Large intestine (tissue), 3 donors: Measurements from ENCODE around the gene HAUS6. TPM values are rescaled to one million over a fixed set of nuclear protein-coding genes. Genes with fewer than 3 reads are reported as not detected.
"Not testable (repeated sequence)": the region's sequence is repeated elsewhere in the genome, so short reads cannot be mapped to it uniquely, and the experiment has no call there.

ENCODE experiments used
- DNase-seq, 2 donors: peaks; one replicate each; pipeline versions ENCODE4 v3.0.0 to v3.0.0-alpha.2; 2013
- H3K27ac ChIP-seq: one replicate; pipeline ENCODE4 v1.5.1; 2013; ENCODE audit warnings: low read length
- H3K27me3 ChIP-seq: 2 replicates; pipeline ENCODE4 v1.6.1; 2013; ENCODE audit warnings: low read length; ENCODE audit not compliant: control insufficient read depth, insufficient read depth
- H3K36me3 ChIP-seq: 2 replicates; pipeline ENCODE4 v1.6.1; 2013; ENCODE audit warnings: low read length; ENCODE audit not compliant: control insufficient read depth, insufficient read depth
- H3K4me1 ChIP-seq: one replicate; pipeline ENCODE4 v1.6.1; 2013; ENCODE audit warnings: low read length; ENCODE audit not compliant: control insufficient read depth, insufficient read depth
- H3K4me3 ChIP-seq: one replicate; pipeline ENCODE4 v1.5.1; 2013; ENCODE audit warnings: low read length
- H3K9me3 ChIP-seq: one replicate; pipeline ENCODE4 v1.6.1; 2013; ENCODE audit warnings: mild to moderate bottlenecking, low read depth, low read length, moderate library complexity; ENCODE audit not compliant: control insufficient read depth
- WGBS: methylation state at CpG from one replicate; pipeline ENCODE4 v1.1.5; 2013; ENCODE audit warnings: low lambda C conversion rate; ENCODE audit not compliant: insufficient coverage; 5-methylcytosine and 5-hydroxymethylcytosine counted together
- polyA plus RNA-seq: library from polyadenylated mRNA; unstranded; fragments of 120-200 nt; gene quantifications from one replicate; pipeline ENCODE4 v1.2.1, GENCODE V29; 2013

Gene HAUS6
- polyA plus RNA-seq, 1 donor = 10.5 TPM

- no peak for DNase-seq
- Histone ChIP-seq H3K27me3 (no peaks in the 10 kb centered on the region), H3K4me3 (no peak overlapping the region), H3K9me3 (peaks cover 3% of the 10 kb centered on the region), H3K36me3 (peaks cover 4% of the 10 kb centered on the region), H3K4me1 (no peaks in the 10 kb centered on the region), H3K27ac (no peak overlapping the region)
- WGBS = no CpG with 5 or more reads among the region's 8 CpGs
Measured at GRCh38 chr9:19101203-19101602, 1.5 kb downstream of the HAUS6 start.

- not testable (repeated sequence) for H3K27me3 ChIP-seq, H3K9me3 ChIP-seq, H3K4me1 ChIP-seq, H3K4me3 ChIP-seq, DNase-seq, H3K27ac ChIP-seq
- peaks cover 25% of the 10 kb centered on the region for H3K36me3 ChIP-seq
Measured at GRCh38 chr9:19097431-19097830, 5.3 kb downstream of the HAUS6 start.

GRCh38 chr9:19087106-19088000, 15.4 kb downstream of the HAUS6 start:
- H3K36me3 ChIP-seq = peaks cover 37% of the 10 kb centered on the region
- peak; percentile 58 to 69 for DNase-seq
- H3K27ac ChIP-seq = peak overlapping the region; percentile 71
- H3K4me3 ChIP-seq = no peak overlapping the region
- no peaks in the 10 kb centered on the region for H3K9me3 ChIP-seq
- H3K27me3 ChIP-seq = no peaks in the 10 kb centered on the region
- WGBS = 100% methylated on average over 1 of the region's 6 CpGs
- H3K4me1 ChIP-seq = no peaks in the 10 kb centered on the region

GRCh38 chr9:19085295-19085694, 17.4 kb downstream of the HAUS6 start:
- Histone ChIP-seq H3K27me3 (no peaks in the 10 kb centered on the region), H3K4me1 (no peaks in the 10 kb centered on the region), H3K9me3 (no peaks in the 10 kb centered on the region), H3K27ac (no peak overlapping the region), H3K36me3 (peaks cover 29% of the 10 kb centered on the region), H3K4me3 (no peak overlapping the region)
- WGBS = no CpG with 5 or more reads among the region's 2 CpGs
- DNase-seq = peak in 1 of 2 donors; percentile 11

GRCh38 chr9:19074836-19075235, 27.9 kb downstream of the HAUS6 start:
- no peaks in the 10 kb centered on the region for H3K27me3 ChIP-seq
- WGBS = 100% methylated on average over 1 of the region's 1 CpG
- no peak overlapping the region for H3K4me3 ChIP-seq
- H3K27ac ChIP-seq = no peak overlapping the region
- H3K9me3 ChIP-seq = no peaks in the 10 kb centered on the region
- peaks cover 36% of the 10 kb centered on the region for H3K36me3 ChIP-seq
- H3K4me1 ChIP-seq = no peaks in the 10 kb centered on the region
- DNase-seq = no peak

GRCh38 chr9:19074229-19074628, 28.5 kb downstream of the HAUS6 start:
- no CpG with 5 or more reads among the region's 2 CpGs for WGBS
- H3K27me3 ChIP-seq = no peaks in the 10 kb centered on the region
- no peak for DNase-seq
- H3K9me3 ChIP-seq = no peaks in the 10 kb centered on the region
- H3K36me3 ChIP-seq = peaks cover 41% of the 10 kb centered on the region
- H3K4me3 ChIP-seq = no peak overlapping the region
- no peaks in the 10 kb centered on the region for H3K4me1 ChIP-seq
- no peak overlapping the region for H3K27ac ChIP-seq

GRCh38 chr9:19057033-19057432, 45.7 kb downstream of the HAUS6 start:
- H3K4me1 ChIP-seq = no peaks in the 10 kb centered on the region
- peaks cover 34% of the 10 kb centered on the region for H3K36me3 ChIP-seq
- H3K4me3 ChIP-seq = no peak overlapping the region
- no peak overlapping the region for H3K27ac ChIP-seq
- DNase-seq = no peak
- no peaks in the 10 kb centered on the region for H3K27me3 ChIP-seq
- H3K9me3 ChIP-seq = no peaks in the 10 kb centered on the region

- H3K4me3 ChIP-seq = peak overlapping the region; percentile 88
- H3K9me3 ChIP-seq = no peaks in the 10 kb centered on the region
- H3K36me3 ChIP-seq = no peaks in the 10 kb centered on the region
- peak in 1 of 2 donors; percentile 27 for DNase-seq
- peak overlapping the region; percentile 94 for H3K27ac ChIP-seq
- peaks cover 12% of the 10 kb centered on the region for H3K4me1 ChIP-seq
- no peaks in the 10 kb centered on the region for H3K27me3 ChIP-seq
- WGBS = 10% methylated on average over 4 of the region's 12 CpGs
Measured at GRCh38 chr9:19050637-19051591, 51.8 kb downstream of the HAUS6 start.

GRCh38 chr9:19049917-19050636, 52.6 kb downstream of the HAUS6 start:
- Histone ChIP-seq H3K4me3 (peak overlapping the region; percentile 88), H3K36me3 (no peaks in the 10 kb centered on the region), H3K27me3 (no peaks in the 10 kb centered on the region), H3K4me1 (peaks cover 12% of the 10 kb centered on the region), H3K27ac (peak overlapping the region; percentile 94), H3K9me3 (no peaks in the 10 kb centered on the region)
- DNase-seq = peak in 1 of 2 donors; percentile 65
- 0% methylated on average over 3 of the region's 33 CpGs for WGBS
